GM18511 (cell line): Measurements from ENCODE around the gene OR51B5.
"Not testable (repeated sequence)": the region's sequence is repeated elsewhere in the genome, so short reads cannot be mapped to it uniquely, and the experiment has no call there.

Source experiments
- ATAC-seq: cut with Tn5 transposase; IDR thresholded peaks from one replicate; pipeline ENCODE4 v1.9.1; 2021; ENCODE audit warnings: mild to moderate bottlenecking, moderate library complexity; ENCODE audit not compliant: unreplicated experiment

OR51B5 gene

DNA sequence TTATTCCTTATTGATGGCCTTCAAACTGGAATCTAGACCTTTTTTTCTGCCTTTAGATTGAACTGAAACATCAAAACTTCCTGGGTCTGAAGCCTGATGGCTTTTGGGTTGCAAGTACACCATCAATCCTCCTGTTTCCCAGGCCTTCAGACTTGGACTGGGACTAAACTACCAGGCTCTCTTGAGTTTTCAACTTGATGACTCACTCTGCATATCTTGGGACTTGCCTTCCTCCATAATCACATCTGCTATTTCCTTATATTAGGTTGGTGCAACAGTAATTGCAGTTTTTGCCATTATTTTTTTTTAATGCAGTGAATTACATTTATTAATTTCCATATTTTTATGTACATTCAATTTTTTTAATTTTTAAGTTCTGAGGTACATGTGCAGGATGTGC is 7.0 kb downstream of the OR51B5 start:
- no peak for ATAC-seq

DNA sequence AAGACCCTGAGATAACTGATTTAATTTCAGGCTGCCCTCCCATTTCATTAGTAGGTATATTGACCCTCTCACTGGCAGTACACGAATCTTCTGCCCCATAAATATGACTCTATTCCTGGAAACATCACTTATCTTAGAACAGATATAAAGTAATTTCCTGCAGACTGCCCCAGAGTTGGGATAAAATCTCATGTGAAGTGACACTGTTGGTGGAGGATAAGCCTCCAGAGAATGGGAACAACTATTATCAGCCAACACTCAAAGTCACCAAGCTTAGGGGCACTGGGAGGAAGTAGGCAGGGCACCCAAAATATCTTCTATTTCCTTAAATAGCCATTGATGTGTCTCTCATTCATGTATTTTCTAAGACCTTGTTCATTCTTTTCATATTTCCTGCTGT is 8.2 kb downstream of the OR51B5 start:
- ATAC-seq, result no peak

DNA sequence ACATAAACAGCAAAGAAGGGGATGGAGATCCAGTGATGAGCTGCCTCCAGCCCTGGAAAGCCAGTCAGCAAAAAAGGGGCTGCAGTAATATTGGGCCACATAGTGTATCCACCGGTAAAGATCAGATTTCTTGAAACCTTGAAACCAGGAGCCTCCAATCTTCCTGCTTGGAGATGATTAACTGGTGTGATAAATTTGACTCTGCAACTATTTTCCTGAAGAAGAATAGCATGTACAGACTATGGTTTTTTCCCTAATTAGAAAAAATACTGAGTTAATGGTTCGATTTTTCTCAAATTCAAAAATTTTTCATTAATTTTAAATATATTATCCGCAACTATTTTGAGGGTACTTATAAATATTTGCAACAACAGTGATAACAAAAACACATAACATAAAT is 19.1 kb downstream of the OR51B5 start, which contains the start of gene OR51B2:
OR51B2 (minus strand) TSS at position 101 of the 400 bp plus-strand sequence; CDS start at position 101, 0 bp downstream.
- no peak for ATAC-seq

DNA sequence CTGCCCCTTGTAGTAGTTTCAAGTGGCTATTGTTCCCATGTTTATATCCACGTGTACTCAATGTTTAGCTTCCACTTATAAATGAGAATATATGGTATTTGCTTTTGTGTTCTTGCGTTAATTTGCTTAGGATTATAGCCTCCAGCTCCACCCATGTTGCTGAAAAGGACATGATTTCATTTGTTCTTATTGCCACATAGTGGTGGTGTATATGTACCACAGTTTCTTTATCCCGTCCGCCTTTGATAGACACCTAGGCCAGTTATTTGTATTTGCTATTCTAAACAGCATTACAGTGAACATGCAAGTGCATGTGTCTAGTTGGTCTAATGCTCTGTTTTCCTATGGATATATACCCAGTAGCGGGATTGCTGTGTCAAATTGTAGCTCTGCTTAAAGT is 26.0 kb downstream of the OR51B5 start:
- no peak for ATAC-seq

DNA sequence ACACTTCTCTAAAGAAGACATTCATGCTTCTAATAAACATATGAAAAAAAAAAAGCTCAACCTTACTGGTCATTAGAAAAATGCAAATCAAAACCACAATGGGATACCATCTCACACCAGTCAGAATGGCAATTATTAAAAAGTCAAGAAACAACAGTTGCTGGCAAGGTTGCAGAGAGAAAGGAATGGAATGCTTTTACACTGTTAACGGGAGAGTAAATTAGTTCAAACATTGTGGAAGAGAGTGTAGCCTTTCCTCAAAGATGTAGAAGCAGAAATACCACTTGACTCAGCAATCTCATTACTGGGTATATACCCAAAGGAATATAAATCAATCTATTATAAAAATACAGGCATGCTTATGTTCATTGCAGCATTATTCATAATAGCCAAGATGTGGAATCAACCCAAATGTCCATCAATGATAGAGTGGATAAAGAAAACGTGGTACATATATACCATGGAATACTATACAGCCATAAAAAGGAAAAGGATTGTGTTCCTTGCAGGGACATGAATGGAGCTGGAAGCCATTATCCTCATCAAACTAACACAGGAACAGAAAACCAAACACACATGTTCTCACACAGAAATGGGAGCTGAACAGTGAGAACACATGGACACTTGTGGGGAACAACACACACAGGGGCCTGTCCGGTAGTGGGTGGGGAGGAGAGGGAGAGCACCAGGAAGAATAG is 29.8 kb downstream of the OR51B5 start:
- not testable (repeated sequence) for ATAC-seq

DNA sequence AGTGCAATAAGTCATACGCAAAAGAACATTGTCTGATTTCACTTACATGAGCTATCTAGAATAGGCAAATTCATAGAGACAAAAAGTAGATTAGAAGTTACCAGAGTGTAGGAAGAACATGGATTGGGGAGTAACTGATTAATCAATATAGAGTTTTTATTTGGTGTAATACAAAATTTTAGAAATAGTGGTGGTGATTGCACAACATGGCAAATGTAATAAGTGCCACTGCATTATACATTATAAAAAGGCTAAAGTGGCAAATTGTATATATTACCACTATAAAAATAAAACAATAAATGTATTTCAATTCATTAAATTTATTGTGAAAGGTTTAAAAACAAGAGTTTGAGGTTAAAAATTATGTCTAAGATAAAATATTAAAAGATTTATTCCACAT is 32.9 kb downstream of the OR51B5 start:
- no peak for ATAC-seq

DNA sequence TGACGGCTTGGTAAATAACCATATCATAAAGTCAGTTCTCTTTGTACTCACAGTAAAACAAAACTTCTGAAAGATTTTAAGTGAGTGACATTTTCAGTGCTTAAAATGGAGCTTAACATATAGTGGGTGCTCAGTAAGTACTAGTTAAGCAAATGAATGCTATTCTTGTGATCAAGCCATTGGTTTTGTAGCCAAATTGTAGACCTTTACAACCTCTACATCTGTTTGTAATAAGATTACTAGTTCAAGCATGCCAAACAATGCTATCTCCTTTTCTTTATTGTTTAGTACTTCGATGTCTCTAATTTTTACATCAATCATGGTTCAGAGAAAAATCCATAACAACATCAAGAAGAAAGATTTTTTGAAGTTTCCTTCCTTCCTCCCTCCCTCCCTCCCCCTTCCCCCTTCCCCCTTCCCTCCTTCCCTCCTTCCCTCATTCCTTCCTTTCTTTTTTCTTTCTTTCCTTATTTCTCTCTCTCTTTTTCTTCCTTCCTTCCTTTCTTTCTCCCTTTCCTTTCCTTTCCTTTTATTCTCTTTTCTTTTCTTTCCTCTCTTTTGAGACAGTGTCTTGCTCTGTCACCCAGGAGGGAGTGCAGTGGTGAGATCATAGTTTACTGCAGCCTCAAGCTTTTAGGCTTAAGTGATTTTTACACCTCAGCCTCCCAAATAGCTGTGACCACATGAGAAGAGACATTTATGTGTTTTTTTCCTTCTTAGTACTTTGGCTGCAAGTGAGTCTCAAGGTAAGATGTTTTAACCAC is 35.9 kb downstream of the OR51B5 start:
- ATAC-seq, result no peak

DNA sequence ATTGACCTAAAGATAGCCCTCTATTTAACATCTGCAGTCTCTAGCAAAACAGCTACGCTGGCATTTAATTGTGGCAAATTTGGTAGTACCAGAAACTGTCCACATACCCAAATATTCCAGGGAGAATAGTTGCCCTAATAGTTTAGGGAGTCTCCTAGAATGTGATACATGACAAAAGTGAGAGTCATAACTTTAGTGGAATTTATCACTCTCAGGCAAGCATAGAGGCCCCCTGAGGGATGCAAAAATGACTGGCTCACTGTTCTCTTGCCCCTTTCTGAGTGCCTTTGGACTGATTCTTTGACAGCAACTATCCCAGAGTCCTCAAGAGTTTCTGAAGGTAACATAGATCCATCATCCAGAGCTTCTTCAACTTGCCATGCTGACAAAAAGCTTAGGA is 39.3 kb downstream of the OR51B5 start:
- no peak for ATAC-seq

DNA sequence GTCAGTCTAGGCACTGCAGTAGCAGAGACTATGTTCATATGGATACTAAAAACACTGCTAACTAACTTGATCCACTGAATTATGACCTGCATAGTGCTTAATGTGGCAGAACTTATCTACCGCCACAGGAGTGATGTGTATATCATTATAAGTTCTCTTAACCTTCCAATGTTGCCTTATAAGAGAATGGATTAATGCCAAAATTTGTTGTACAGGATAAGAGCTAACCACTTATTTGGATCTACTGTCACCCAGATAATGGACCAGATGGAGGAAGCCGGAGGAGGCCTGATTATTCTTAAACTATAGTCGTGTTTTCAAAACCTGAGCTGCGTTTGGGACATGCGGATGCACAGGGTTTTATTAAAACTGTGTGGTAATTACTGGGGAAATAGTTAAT is 39.7 kb downstream of the OR51B5 start:
- no peak for ATAC-seq

DNA sequence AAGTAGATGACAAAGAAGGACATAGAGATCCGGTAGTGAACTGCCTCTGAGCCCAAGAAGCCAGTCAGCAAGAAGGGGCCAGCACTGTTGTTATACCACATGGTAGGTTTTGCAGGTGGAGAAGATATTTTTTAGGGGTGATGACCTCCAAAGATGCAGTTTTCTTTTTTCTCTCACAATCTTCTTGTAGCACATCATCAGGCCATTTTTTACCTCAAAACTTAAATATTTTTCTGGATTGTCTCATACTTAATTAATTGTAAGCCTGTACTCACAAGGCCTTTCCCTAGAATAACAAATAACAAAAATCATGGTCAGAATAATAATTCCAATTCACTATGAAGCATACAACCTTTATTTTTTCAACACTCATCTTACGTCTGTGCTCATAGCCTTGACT is 41.5 kb downstream of the OR51B5 start, which contains the start of gene OR51B4:
OR51B4 (minus strand) TSS at position 101 of the 400 bp plus-strand sequence; CDS start at position 101, 0 bp downstream.
- ATAC-seq, result no peak

DNA sequence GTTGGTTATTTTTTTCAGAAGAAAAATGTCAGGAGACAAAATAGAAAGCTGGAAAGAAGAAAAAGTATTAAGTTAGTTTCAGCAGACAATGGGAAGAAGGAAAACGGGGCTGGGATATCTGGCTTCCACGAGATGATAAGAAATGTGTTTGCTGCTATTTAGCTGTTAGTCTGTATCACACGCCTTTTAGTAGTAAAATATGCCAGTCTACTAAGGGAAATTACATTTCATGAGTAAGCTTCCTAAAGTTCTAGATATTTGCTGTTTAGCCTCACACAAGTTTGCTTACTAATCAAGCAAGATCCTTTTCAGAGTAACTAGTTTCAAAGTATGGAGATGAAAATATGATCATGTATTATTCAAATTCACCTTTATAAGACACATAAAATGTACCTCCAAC is 43.1 kb downstream of the OR51B5 start:
- ATAC-seq, result no peak

DNA sequence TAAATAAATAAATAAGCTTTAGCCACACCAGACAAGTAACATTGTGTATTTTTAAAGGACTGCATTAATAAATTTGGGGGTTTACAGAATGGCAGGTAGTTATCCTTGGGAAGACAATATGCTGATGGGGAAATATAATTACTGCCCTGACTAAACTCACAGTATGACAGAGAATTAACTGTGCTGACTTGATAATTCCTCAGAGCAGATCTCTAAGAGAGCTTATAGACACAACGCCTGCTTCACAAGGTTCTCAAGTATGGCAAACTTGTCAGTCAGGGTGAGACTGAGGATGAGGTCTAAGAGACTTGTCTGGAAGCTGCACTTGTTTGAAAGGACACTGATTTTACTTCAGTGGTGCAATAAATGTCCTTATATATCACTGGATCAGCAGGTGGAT is 44.9 kb downstream of the OR51B5 start:
- ATAC-seq, result no peak

DNA sequence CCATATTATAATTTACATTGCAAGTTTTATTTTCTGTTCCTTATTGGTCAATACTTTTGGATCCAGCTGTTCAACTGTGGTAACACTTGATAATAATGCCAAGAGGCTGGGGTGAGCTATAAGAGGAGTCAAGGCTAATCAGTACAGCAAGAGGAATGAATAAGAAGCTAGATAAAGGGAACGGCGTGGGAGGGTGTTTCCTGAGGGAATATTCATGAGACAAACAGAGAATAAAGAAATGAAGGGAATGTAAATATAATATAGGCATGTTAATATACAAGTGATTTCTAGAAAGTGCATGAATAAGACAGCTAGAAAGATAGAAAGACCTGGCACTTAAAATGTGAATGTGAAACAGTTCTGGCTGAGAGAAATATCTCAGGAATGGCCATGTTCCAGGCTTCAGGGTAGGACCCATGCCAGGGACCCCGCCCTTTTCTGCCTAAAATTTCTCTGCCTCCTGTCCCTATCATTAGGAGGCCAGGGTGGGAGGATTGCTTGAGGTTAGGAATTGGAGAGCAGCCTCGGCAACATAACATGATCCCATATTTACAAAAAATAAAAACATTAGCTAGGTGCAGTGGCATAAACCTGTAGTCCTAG is 45.5 kb downstream of the OR51B5 start:
- no peak for ATAC-seq

DNA sequence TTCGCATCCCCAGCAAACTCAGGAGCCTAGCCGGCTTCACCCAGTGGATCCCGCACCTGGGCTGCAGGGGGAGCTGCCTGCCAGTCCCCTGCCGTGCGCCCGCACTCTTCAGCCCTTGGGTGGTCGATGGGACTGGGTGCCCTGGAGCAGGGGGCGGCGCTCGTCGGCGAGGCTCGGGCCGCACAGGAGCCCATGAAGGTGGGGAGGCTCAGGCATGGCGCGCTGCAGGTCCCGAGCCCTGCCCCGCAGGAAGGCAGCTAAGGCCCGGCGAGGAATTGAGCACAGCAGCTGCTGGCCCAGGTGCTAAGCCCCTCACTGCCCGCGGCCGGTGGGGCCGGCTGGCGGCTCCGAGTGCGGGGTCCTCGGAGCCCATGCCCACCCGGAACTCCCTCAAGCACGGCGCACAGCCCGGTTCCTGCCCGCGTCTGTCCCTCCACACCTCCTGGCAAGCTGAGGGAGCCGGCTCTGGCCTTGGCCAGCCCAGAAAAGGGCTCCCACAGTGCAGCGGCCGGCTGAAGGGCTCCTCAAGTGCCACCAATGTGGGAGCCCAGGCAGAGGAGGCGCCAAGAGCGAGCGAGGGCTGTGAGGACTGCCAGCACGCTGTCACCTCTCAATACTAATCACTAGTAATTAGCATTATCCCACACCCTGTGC is 48.9 kb downstream of the OR51B5 start:
- ATAC-seq, result not testable (repeated sequence)

DNA sequence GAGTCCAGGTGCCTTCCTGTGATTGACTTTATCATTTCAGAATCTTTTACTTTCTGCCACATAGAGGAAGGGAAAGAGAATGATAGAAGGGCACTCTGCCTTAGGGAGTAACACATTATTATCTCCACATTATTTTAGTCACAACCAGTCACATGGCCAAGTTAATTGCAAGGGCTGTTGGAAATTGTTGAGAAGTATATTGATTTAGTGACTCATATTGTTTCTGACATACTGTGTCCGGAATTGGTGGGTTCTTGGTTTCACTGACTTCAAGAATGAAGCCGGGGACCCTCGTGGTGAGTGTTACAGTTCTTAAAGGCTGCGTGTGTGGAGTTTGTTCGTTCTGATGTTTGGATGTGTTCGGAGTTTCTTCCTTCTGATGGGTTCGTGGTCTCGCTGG is 50.3 kb downstream of the OR51B5 start:
- ATAC-seq, result no peak
